Keratinocyte (primary cell): ENCODE data around the gene FKBP1A. TPM values are rescaled to one million over a fixed set of nuclear protein-coding genes. Genes with fewer than 3 reads are reported as not detected.

Source experiments
- DNase-seq: peaks from one replicate; pipeline ENCODE4 v3.0.0-alpha.2; 2011; ENCODE audit warnings: low read depth, missing footprints, low spot score
- FAIRE-seq: peaks from 2 replicates; lab custom pipeline; 2011; peaks lifted over from hg19 to GRCh38; lab: Jason Lieb, UNC
- H2AFZ ChIP-seq: 2 replicates; pipeline ENCODE4 v1.6.0; 2012; ENCODE audit warnings: low read length, control low read depth, inconsistent platforms; ENCODE audit not compliant: control insufficient read depth
- H3K27ac ChIP-seq: 2 replicates; pipeline ENCODE4 v1.5.1; 2011; ENCODE audit warnings: low read length; ENCODE audit not compliant: control insufficient read depth, insufficient read depth
- H3K27me3 ChIP-seq: 3 replicates; pipeline ENCODE4 v1.6.0; 2011; ENCODE audit warnings: low read length; ENCODE audit not compliant: control insufficient read depth, insufficient read depth; ENCODE audit errors: extremely low read depth
- H3K36me3 ChIP-seq, 2 experiments: 2 replicates in 1 of 2; 3 replicates in 1 of 2; pipeline ENCODE4 v1.5.1; 2011; ENCODE audit warnings: low read length in 2 of 2, mild to moderate bottlenecking in 1 of 2; ENCODE audit not compliant: control insufficient read depth in 2 of 2, insufficient read depth in 2 of 2; ENCODE audit errors: extremely low read depth in 1 of 2
- H3K4me1 ChIP-seq: 3 replicates; pipeline ENCODE4 v1.5.1; 2011; ENCODE audit warnings: low read length; ENCODE audit not compliant: control insufficient read depth, insufficient read depth; ENCODE audit errors: extremely low read depth
- H3K4me2 ChIP-seq: 3 replicates; pipeline ENCODE4 v1.6.0; 2011; ENCODE audit warnings: low read depth, low read length; ENCODE audit not compliant: control insufficient read depth, insufficient read depth; ENCODE audit errors: extremely low read depth
- H3K4me3 ChIP-seq, 3 experiments: fragments of 200-600 bp in 1 of 3; sonication (generic) in 1 of 3; 2 replicates in 2 of 3; 3 replicates in 1 of 3; pipeline ENCODE4 v1.5.1; 2011 to 2016; ENCODE audit warnings: low read length in 3 of 3, mild to moderate bottlenecking in 3 of 3, control low read depth in 2 of 3, inconsistent platforms in 1 of 3, low read depth in 1 of 3, mixed read lengths in 1 of 3, mixed run types in 1 of 3, moderate library complexity in 1 of 3; ENCODE audit not compliant: control insufficient read depth in 2 of 3, insufficient read depth in 2 of 3; ENCODE audit errors: extremely low read depth in 1 of 3
- H3K79me2 ChIP-seq: 2 replicates; pipeline ENCODE4 v1.6.0; 2012; ENCODE audit warnings: low read length; ENCODE audit not compliant: control insufficient read depth, insufficient read depth
- H3K9ac ChIP-seq: 3 replicates; pipeline ENCODE4 v1.6.0; 2011; ENCODE audit warnings: low read length; ENCODE audit not compliant: control insufficient read depth, insufficient read depth; ENCODE audit errors: extremely low read depth
- H3K9me1 ChIP-seq: 3 replicates; pipeline ENCODE4 v1.6.0; 2011; ENCODE audit warnings: low read length; ENCODE audit not compliant: control insufficient read depth, insufficient read depth; ENCODE audit errors: extremely low read depth
- H3K9me3 ChIP-seq: 2 replicates; pipeline ENCODE4 v1.5.1; 2012; ENCODE audit warnings: low read depth, low read length; ENCODE audit not compliant: control insufficient read depth
- H4K20me1 ChIP-seq: 3 replicates; pipeline ENCODE4 v1.6.0; 2011; ENCODE audit warnings: low read length; ENCODE audit not compliant: control insufficient read depth, insufficient read depth; ENCODE audit errors: extremely low read depth
- EZH2 ChIP-seq: IDR thresholded peaks from one replicate; pipeline ENCODE4 v1.6.1; 2012; ENCODE audit warnings: inconsistent platforms, mild to moderate bottlenecking, low read length, moderate library complexity
- dilution Hi-C: fragments of 300-500 bp; cut with MboI; formaldehyde crosslinking; loops from one replicate; pipeline ENCODE4 v1.7.0; 2020; ENCODE audit warnings: low sequenced_read_pairs; ENCODE audit not compliant: extremely low pct_ligation_motif_present
- polyA plus RNA-seq, 5 experiments: library from polyadenylated mRNA; depleted of rRNA in 3 of 5; stranded (reverse) in 3 of 5; stranded (forward) in 1 of 5; unstranded in 1 of 5; fragments of >200 nt; gene quantifications; 1 replicate in 1 of 5; 2 replicates in 3 of 5; 3 replicates in 1 of 5; pipeline versions ENCODE4 v1.2.1 to v1.2.3, GENCODE V29; 2011 to 2012; ENCODE audit warnings: missing spikeins in 2 of 5, low read depth in 1 of 5, low replicate concordance in 1 of 5
- TF ChIP-seq, protein P1 (sequence below), 3 experiments: IDR thresholded peaks in 1 of 3; conservative IDR thresholded peaks in 1 of 3; optimal IDR thresholded peaks in 1 of 3; 2 replicates in 2 of 3; 3 replicates in 1 of 3; pipeline versions ENCODE3 to v1.5.1; 2011; ENCODE audit warnings: low read length in 3 of 3, mild to moderate bottlenecking in 3 of 3, moderate library complexity in 2 of 3, control low read depth in 1 of 3, inconsistent platforms in 1 of 3; ENCODE audit not compliant: insufficient read depth in 2 of 3; ENCODE audit errors: extremely low read depth in 1 of 3

Gene FKBP1A
- polyA plus RNA-seq, 1 donor (not counting 4 experiments of a cell fraction or from before 2014, with no cell fraction given): 1,010 TPM

- dilution Hi-C loops: no loop called here
- H3K4me1 ChIP-seq: peaks cover 49% of the 10 kb centered on the region
Observed at GRCh38 chr20:1397710-1398109, 4.9 kb upstream of the FKBP1A start.

DNA sequence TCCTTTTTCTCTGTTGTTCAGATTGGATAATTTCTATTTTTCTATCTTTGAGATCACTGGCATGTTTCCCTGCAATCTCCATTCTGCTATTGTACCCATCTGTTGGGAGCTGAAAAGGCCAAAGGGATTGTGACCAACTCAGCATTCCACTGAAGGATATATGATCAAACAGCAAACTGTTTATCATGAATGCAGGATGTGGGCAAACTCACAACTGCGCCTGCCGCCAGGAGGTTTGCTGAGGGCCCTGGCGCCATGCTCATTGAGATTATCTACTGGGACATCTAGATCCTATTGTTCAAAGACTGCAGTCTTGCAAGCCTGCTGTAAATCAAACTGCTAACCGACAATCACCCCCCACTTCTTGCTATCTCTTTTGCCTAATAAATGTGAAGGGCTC, 3.8 kb upstream of the FKBP1A start:
- DNase-seq: no peak
- TF ChIP-seq, protein P1, sequence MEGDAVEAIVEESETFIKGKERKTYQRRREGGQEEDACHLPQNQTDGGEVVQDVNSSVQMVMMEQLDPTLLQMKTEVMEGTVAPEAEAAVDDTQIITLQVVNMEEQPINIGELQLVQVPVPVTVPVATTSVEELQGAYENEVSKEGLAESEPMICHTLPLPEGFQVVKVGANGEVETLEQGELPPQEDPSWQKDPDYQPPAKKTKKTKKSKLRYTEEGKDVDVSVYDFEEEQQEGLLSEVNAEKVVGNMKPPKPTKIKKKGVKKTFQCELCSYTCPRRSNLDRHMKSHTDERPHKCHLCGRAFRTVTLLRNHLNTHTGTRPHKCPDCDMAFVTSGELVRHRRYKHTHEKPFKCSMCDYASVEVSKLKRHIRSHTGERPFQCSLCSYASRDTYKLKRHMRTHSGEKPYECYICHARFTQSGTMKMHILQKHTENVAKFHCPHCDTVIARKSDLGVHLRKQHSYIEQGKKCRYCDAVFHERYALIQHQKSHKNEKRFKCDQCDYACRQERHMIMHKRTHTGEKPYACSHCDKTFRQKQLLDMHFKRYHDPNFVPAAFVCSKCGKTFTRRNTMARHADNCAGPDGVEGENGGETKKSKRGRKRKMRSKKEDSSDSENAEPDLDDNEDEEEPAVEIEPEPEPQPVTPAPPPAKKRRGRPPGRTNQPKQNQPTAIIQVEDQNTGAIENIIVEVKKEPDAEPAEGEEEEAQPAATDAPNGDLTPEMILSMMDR (optimal IDR thresholded peaks at IDR 0.05 in 1 of 3, IDR thresholded peaks at IDR 0.05 in 1 of 3, conservative IDR thresholded peaks at IDR 0.05 in 1 of 3; ENCODE audit: extremely low read depth in 1 of 3, insufficient read depth in 2 of 3, low read length in 3 of 3): no peak
- TF ChIP-seq EZH2: no peak
- Histone ChIP-seq H3K9ac (no peak overlapping the region), H3K4me3 (no peak overlapping the region), H3K4me2 (peak overlapping the region; percentile 8), H3K27me3 (no peaks in the 10 kb centered on the region), H3K9me1 (no peaks in the 10 kb centered on the region), H3K27ac (no peak overlapping the region), H2AFZ (peak overlapping the region; percentile 7), H3K4me1 (peaks cover 44% of the 10 kb centered on the region), H4K20me1 (no peaks in the 10 kb centered on the region), H3K9me3 (no peaks in the 10 kb centered on the region), H3K79me2 (peaks cover 11% of the 10 kb centered on the region), H3K36me3 (no peaks in the 10 kb centered on the region)
- dilution Hi-C loops: no loop called here
- FAIRE-seq: no peak

More at GRCh38 chr20:1397710-1398109, 4.9 kb upstream of the FKBP1A start:
- H4K20me1 ChIP-seq: no peaks in the 10 kb centered on the region
- no peak overlapping the region for H3K4me3 ChIP-seq
- H2AFZ ChIP-seq: no peak overlapping the region
- H3K9ac ChIP-seq: no peak overlapping the region
- H3K4me2 ChIP-seq: no peak overlapping the region
- H3K36me3 ChIP-seq: no peaks in the 10 kb centered on the region
- H3K9me1 ChIP-seq: no peaks in the 10 kb centered on the region
- peaks cover 1% of the 10 kb centered on the region for H3K79me2 ChIP-seq
- DNase-seq (no peak), FAIRE-seq (no peak)
- no peaks in the 10 kb centered on the region for H3K9me3 ChIP-seq
- no peaks in the 10 kb centered on the region for H3K27me3 ChIP-seq
- no peak overlapping the region for H3K27ac ChIP-seq
- TF ChIP-seq EZH2: no peak
- TF ChIP-seq, protein P1 (optimal IDR thresholded peaks at IDR 0.05 in 1 of 3, IDR thresholded peaks at IDR 0.05 in 1 of 3, conservative IDR thresholded peaks at IDR 0.05 in 1 of 3; ENCODE audit: extremely low read depth in 1 of 3, insufficient read depth in 2 of 3, low read length in 3 of 3): peak in 1 of 3 experiments; percentile 1
